ENCODE measurements around the gene WFIKKN2. TPM values are rescaled to one million over a fixed set of nuclear protein-coding genes. Genes with fewer than 3 reads are reported as not detected.
A peak's percentile ranks its signal among the peaks of the same experiment; 100 is the strongest.

Gene WFIKKN2
- total and polyA plus RNA-seq, 2 of the 13 experiments (the other 11 are each of a cell fraction or from before 2014, with no cell fraction given) = not detected

DNA sequence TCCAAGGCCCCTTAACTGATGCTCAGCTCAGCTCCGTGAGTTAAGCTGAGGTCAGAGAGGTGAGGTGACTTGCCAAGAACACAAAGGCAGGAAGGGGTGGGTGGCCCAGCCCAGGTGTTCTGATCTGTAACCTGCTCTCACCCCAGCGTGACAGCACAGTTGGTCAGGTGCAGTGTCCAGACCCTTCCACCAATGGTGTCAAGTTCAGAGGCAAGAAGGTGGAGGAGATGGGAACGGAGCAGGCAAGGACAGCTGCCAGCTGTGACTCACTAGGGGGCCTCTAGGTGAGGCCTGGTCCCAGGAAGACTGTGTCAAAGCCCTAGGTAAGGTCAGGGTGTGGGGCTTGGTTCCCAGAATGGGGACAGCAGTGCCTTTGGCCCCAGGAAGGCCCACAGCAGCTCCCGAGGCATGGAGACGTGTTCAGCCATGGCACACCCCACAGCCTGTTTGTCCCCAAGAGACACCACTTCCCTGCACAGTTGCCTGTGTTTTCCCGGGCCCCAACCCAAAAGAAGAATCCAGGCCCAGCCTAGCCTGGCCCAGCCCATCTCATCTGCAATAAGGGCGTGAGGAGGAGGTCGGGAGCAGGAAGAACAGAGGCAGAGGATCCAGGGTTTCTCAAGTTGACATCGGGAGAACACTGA, 7.2 kb downstream of the WFIKKN2 start (continued):
- TF ChIP-seq, protein P1, sequence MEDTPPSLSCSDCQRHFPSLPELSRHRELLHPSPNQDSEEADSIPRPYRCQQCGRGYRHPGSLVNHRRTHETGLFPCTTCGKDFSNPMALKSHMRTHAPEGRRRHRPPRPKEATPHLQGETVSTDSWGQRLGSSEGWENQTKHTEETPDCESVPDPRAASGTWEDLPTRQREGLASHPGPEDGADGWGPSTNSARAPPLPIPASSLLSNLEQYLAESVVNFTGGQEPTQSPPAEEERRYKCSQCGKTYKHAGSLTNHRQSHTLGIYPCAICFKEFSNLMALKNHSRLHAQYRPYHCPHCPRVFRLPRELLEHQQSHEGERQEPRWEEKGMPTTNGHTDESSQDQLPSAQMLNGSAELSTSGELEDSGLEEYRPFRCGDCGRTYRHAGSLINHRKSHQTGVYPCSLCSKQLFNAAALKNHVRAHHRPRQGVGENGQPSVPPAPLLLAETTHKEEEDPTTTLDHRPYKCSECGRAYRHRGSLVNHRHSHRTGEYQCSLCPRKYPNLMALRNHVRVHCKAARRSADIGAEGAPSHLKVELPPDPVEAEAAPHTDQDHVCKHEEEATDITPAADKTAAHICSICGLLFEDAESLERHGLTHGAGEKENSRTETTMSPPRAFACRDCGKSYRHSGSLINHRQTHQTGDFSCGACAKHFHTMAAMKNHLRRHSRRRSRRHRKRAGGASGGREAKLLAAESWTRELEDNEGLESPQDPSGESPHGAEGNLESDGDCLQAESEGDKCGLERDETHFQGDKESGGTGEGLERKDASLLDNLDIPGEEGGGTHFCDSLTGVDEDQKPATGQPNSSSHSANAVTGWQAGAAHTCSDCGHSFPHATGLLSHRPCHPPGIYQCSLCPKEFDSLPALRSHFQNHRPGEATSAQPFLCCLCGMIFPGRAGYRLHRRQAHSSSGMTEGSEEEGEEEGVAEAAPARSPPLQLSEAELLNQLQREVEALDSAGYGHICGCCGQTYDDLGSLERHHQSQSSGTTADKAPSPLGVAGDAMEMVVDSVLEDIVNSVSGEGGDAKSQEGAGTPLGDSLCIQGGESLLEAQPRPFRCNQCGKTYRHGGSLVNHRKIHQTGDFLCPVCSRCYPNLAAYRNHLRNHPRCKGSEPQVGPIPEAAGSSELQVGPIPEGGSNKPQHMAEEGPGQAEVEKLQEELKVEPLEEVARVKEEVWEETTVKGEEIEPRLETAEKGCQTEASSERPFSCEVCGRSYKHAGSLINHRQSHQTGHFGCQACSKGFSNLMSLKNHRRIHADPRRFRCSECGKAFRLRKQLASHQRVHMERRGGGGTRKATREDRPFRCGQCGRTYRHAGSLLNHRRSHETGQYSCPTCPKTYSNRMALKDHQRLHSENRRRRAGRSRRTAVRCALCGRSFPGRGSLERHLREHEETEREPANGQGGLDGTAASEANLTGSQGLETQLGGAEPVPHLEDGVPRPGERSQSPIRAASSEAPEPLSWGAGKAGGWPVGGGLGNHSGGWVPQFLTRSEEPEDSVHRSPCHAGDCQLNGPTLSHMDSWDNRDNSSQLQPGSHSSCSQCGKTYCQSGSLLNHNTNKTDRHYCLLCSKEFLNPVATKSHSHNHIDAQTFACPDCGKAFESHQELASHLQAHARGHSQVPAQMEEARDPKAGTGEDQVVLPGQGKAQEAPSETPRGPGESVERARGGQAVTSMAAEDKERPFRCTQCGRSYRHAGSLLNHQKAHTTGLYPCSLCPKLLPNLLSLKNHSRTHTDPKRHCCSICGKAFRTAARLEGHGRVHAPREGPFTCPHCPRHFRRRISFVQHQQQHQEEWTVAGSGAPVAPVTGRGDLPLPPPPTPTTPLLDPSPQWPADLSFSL (CRISPR knock-in tag; IDR thresholded peaks at IDR 0.05) = no peak
- TF ChIP-seq NCOR1 (IDR thresholded peaks at IDR 0.05; ENCODE audit: borderline replicate concordance, low read length) (no peak), ZNF12 (CRISPR knock-in tag; IDR thresholded peaks at IDR 0.05) (no peak), TCF7 (IDR thresholded peaks at IDR 0.05; ENCODE audit: low read depth) (no peak), MEIS2 (CRISPR knock-in tag; IDR thresholded peaks at IDR 0.05) (no peak), MXI1 (IDR thresholded peaks at IDR 0.05; ENCODE audit: borderline replicate concordance, low read depth, low read length) (no peak), ZNF563 (CRISPR knock-in tag; IDR thresholded peaks at IDR 0.05) (peak; percentile 88), SATB2 (CRISPR knock-in tag; IDR thresholded peaks at IDR 0.05) (no peak), ZNF629 (CRISPR knock-in tag; conservative IDR thresholded peaks at IDR 0.05) (no peak), SPEN (CRISPR knock-in tag; IDR thresholded peaks at IDR 0.05; ENCODE audit: low read depth) (0 out of 2 replicates have a peak, but pooled peaks have one; percentile 15), EED (CRISPR knock-in tag; IDR thresholded peaks at IDR 0.05) (0 out of 2 replicates have a peak, but pooled peaks have one; percentile 15)
- TF ChIP-seq, protein P2, sequence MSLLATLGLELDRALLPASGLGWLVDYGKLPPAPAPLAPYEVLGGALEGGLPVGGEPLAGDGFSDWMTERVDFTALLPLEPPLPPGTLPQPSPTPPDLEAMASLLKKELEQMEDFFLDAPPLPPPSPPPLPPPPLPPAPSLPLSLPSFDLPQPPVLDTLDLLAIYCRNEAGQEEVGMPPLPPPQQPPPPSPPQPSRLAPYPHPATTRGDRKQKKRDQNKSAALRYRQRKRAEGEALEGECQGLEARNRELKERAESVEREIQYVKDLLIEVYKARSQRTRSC (CRISPR knock-in tag; IDR thresholded peaks at IDR 0.05; ENCODE audit: low read depth) = no peak
- TF ChIP-seq, protein P3, sequence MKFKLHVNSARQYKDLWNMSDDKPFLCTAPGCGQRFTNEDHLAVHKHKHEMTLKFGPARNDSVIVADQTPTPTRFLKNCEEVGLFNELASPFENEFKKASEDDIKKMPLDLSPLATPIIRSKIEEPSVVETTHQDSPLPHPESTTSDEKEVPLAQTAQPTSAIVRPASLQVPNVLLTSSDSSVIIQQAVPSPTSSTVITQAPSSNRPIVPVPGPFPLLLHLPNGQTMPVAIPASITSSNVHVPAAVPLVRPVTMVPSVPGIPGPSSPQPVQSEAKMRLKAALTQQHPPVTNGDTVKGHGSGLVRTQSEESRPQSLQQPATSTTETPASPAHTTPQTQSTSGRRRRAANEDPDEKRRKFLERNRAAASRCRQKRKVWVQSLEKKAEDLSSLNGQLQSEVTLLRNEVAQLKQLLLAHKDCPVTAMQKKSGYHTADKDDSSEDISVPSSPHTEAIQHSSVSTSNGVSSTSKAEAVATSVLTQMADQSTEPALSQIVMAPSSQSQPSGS (CRISPR knock-in tag; IDR thresholded peaks at IDR 0.05) = no peak
- TF ChIP-seq, protein P4, sequence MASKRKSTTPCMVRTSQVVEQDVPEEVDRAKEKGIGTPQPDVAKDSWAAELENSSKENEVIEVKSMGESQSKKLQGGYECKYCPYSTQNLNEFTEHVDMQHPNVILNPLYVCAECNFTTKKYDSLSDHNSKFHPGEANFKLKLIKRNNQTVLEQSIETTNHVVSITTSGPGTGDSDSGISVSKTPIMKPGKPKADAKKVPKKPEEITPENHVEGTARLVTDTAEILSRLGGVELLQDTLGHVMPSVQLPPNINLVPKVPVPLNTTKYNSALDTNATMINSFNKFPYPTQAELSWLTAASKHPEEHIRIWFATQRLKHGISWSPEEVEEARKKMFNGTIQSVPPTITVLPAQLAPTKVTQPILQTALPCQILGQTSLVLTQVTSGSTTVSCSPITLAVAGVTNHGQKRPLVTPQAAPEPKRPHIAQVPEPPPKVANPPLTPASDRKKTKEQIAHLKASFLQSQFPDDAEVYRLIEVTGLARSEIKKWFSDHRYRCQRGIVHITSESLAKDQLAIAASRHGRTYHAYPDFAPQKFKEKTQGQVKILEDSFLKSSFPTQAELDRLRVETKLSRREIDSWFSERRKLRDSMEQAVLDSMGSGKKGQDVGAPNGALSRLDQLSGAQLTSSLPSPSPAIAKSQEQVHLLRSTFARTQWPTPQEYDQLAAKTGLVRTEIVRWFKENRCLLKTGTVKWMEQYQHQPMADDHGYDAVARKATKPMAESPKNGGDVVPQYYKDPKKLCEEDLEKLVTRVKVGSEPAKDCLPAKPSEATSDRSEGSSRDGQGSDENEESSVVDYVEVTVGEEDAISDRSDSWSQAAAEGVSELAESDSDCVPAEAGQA (IDR thresholded peaks at IDR 0.05; ENCODE audit: low read depth) = no peak
- TF ChIP-seq, protein P4 (CRISPR knock-in tag; IDR thresholded peaks at IDR 0.05; ENCODE audit: borderline replicate concordance) = no peak
